SH-SY5Y (cell line): Measurements from ENCODE around the gene DNAJC6.

ENCODE experiments used
- GATA2 ChIP-seq: IDR thresholded peaks from 2 replicates; pipeline ENCODE4 v1.6.1; 2011; ENCODE audit warnings: mild to moderate bottlenecking, low read depth, low read length
- GATA3 ChIP-seq: IDR thresholded peaks from 2 replicates; pipeline ENCODE4 v1.6.1; 2011; ENCODE audit warnings: low read depth, mild to moderate bottlenecking, low read length, moderate library complexity

Gene DNAJC6

DNA sequence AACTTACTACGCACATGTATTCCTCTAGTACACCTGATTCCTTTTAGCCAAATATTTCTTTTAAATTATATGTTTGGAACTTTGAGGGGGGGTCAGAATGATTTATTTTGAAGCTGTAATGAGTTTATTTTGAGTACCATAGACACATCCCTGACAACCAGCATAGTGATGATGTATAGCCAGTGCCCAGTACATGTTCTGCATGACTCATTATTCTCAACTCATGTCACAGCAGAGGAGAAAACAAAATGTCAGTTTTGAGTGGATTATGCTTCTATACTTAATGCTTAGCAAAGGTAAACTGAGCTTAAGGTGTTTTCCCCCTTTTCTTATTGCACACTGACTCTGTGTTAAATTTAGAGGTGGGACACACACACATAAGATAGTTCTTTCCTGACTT is 88.7 kb downstream of the DNAJC6 start:
- TF ChIP-seq GATA3, result no peak
- no peak for TF ChIP-seq GATA2

DNA sequence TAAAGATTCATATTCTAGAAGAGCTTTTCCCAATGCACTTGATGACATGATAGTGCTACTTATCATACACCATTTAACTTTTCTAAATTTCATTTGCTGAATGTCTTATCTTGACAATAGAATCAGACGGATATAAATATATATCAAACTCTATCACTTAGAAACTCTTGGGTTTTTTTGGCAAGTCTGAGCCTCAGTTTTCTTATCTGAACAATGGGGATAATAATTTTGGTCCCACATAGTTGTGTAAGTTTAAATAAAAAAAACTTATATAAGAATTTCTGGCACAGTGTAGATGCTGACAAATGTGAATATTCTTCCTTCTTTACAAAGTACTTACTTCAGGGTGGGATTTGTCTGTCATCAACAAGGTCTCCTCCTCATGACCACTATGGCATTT is 89.7 kb downstream of the DNAJC6 start:
- no peak for TF ChIP-seq GATA2
- TF ChIP-seq GATA3, result no peak

DNA sequence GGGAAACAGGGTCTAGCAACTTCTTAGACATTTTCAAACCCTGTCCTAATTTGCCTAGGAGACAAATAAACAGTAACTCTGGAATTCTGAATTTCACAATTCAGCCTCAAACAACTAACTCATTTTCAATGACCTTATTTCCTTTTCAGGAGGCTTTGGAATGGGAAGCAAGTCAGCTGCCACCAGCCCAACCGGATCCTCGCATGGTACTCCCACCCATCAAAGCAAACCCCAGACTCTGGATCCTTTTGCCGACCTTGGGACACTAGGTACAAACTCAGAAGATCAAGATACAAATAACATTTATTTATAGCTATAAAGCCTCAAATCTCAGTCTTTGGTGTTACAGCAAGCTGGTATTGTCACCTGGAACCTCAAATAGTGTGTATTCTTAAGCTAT is 92.3 kb downstream of the DNAJC6 start:
- TF ChIP-seq GATA2 (no peak), GATA3 (no peak)

DNA sequence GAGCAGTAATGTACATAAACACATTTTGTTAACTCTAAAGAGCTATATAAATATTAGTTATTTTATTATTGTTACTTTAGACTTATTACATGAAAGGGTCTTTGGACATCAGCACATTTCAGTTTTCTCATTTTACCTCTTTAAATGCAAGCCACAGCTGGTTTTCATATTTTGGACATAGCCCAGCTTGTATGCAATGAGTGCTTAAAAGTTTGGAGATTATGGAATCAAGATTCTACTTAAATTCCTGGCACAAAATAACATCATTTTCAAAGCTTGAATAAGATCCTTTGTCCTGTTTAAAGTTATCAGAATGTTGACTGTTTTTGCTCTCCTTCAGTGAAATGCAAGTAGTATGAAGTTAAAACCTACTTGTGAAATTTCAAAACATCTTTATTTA is 95.6 kb downstream of the DNAJC6 start:
- no peak for TF ChIP-seq GATA2
- TF ChIP-seq GATA3, result no peak

DNA sequence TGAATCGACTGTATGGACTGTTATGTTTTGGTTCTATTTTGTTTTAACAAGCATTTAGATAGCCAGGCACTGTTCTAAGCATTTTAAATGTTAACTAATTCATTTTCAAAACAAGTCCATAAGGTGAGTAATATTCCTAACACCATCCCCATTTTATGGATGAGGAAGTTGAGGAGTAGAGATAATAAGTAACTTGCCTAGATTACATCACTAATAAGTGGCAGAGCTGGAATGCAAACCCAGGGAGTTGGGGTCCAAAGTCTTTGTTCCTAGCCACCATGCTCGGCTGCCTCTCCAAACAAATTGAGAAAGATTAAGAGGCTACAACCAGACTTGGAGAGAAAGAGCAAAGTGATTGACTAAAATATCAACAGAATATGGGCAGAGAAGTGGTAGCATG is 98.5 kb downstream of the DNAJC6 start:
- no peak for TF ChIP-seq GATA2
- no peak for TF ChIP-seq GATA3

DNA sequence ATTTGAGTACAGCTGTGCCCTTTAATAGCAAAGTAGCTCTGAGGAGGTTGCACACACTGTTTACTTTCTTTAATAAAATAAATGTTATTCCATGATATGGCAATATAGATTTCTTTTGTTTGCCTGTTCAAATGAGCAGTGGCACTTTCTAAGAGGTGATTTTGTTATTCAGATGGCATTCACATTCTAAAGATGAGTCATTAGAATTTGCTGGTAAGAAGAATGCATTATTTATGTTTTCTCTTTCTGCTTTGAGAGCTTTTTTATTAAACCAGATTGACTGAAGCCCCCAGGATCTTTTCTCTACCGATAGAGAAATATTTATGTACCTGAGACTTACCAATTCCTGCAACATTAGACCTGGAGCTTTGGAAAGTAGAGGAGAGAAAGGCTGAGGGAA is 100.0 kb downstream of the DNAJC6 start:
- TF ChIP-seq GATA3 (no peak), GATA2 (no peak)

DNA sequence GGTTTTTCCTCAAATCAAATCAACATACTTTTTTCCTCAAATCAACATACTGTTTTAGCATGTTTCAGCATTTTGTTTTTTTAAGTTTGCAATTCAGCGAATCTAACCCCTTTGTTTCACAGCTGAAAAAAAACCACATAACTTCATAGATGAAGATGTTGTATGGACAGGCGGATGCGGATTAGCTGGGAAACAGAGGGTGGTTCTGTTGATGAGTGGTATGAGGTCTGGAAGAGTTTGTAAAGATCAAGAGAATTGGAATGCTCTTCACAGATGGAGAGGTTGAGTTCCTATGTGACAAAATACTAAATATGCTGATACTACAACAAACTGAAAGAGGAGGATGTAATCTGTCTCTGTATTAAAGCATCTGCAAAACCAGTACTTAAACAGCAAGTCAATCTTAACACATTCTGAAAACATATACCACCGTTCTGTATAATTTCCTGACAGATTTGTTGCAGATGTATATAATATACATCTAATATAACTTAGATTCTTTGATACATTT is 100.5 kb downstream of the DNAJC6 start:
- TF ChIP-seq GATA2 (no peak), GATA3 (no peak)

DNA sequence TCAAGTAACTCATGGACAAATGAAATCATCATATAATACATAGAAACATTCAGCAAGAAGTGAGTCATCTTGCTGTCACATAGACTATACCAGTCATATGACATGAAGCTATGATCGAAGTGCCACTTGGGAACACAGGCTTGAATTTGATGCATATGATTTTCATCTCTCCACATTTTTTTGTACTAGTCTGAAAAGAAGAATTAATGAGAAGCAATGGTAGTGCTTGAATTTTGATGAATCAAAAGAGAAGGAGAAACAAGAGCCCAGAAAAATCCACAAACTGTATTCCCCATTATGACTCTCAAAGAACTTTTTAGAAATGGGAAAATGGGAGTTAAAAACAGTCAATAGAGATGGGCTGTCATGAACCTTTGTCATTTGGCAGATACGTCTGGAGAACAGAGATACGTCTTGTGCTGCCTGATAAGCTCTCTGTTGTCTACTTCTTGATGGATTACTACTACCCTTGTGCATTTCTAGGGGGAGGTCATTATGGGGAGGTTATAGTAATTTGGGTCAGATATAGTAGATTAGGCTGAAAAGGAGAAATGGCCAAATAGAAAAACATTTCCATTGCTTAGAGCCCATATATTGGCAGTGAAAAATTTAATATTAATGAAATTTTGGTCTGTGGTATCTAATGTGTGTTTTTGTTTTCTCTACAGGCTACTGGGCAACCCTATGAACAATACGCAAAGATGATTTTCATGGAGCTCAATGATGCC is 103.1 kb downstream of the DNAJC6 start:
- no peak for TF ChIP-seq GATA3
- TF ChIP-seq GATA2, result no peak

DNA sequence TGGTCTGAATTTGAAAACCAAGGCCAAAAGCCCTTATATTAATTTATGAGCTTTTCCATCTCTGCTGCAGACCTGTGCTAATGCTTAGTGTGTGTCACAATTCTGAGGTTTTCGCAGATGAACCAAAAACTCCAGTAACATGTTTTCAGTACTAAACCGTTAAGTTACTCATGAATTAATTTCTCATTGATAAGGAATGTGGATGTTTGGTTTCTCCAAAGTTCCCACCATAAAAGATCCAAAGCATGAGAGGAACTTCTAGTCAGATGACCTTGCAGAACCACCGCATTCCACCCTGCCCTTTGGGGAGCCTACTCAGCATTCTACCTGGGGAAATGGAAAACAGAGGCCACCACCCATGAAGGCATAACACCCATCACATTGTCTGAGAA is 103.6 kb downstream of the DNAJC6 start:
- TF ChIP-seq GATA3 (no peak), GATA2 (no peak)

DNA sequence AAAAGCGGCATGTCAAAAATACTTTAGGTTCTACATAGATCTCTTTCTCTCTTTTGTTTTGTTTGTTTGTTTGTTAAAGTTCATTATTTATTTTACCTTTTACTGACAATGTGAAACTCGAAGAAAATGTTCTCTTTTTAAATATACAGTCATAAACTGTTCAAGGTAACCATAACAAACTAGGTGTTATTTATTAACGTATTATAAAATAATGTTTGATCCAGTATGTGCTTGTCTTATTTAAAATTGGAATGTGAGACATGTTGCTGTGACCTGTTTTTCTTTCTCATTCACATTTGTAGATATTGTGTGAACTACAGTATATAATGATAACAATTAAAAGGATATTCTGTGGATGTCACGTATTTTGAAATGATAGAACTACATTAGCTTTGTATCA is 105.2 kb downstream of the DNAJC6 start:
- no peak for TF ChIP-seq GATA2
- no peak for TF ChIP-seq GATA3

DNA sequence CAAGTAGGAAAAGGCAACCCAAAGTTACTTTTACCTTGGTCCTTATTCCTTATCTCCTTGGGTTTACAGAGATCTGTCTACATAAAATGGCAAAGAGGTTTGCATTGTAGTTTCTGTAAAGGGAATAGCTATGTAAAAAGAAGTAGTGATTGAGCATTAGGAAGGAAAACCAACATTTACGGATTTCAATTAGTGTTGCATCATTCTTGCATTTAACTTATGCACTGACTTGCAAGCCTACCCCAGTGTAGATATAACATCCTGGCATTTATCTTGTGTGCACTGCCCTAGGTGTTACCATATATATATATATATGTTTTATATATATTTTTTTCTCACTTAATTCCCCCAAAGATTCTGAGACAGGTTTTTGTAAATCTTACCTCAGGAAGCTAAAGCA is 107.4 kb downstream of the DNAJC6 start:
- TF ChIP-seq GATA2 (no peak), GATA3 (no peak)

DNA sequence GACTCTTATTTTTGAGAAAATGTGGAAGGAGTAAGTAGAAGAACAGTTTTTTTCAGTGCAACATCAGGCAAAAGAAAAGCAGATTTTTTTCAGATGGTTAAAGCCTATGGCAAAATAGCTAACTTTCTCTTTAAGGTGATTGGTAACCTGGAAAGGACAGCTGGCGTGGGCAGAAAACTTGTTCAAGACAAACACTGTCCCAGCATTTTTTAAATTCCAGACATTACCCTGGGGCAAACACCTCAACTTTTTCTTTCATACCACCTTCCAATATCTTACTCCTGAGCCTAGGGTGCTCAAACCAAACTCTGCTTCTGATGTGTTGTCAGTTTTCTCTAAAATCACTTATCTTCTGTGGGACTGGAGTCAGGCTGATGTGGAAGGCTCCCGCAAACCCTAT is 108.4 kb downstream of the DNAJC6 start:
- no peak for TF ChIP-seq GATA3
- no peak for TF ChIP-seq GATA2

DNA sequence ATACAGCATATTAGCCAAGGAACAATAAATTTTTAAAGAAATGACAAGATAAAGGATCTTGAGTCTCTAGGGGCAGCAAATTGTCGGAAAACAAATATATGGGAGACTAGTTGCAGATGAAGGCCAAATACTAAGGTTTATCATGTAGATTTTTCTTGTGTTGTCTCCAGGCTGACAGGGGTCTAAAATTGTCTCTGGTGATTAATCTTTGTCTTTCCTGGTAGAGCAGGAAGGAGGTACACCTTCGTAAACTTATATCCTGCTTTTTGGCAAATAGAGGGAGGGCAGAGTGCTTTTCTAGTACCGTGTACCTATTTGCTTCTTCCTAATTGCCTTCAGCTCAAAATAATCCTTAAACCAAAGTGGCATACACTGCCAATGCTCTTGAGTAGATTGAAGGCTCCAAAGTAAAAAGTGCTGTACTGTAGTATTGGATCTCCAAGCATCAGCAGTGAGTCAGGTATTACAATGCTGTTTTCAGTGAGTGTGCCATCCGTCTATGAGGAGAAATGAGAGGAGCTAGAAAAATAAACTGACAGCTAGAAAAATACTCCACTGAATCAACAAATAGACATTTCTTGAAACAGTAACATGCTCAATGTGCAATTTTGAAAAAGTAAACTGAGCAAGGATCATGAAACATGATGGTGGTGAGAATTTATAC is 109.3 kb downstream of the DNAJC6 start:
- TF ChIP-seq GATA2 (no peak), GATA3 (no peak)

DNA sequence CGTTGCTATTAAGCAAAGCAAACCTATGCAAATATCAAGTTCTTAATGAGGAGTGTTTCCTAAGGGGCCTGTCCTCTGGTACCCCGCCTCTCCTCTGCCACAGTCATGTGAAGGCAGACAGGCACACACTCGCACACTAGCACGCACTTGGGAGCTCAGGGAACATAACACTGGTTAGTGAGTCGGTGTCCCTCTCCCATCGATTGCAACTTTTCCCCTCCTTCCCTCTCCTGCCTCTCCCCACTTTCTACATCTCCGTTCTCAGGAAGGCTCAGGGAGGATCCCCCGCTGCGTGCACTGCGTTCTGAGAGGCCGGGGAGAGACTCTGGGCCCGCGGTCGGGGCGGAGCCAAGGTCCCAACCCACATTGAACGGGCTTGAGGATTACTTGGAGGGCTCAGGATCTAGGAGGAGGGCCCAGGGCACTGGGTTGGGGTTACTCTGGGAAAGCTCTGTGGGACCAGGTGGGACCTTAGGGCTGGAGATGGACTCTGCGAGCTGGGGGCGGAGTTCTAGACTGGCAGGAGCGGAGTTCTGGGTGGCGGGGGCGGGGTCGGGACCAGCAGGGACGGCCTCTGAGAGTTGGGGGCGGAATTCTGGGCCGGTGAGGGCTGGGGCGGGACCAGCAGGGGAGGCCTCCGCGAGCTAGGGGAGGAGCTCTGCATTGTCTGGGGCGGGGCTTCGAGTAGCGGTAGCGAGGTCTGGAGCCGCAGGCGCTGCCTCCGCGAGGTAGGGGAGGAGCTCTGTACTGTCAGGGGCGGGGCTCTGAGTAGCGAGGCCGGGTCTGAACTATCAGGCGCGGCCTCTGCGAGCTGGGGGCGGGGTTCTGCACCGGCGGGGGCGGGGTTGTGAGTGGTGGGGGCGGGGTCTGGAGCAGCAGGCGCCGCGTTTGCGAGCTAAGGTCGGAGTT is 110.6 kb downstream of the DNAJC6 start:
- TF ChIP-seq GATA2 (no peak), GATA3 (no peak)
